H9 (cell line): ENCODE measurements around the gene JAG1. TPM values are rescaled to one million over a fixed set of nuclear protein-coding genes. Genes with fewer than 3 reads are reported as not detected.

Source experiments
- DNase-seq: peaks from one replicate; pipeline ENCODE4 v3.0.0-alpha.2; 2017
- H2AFZ ChIP-seq: one replicate; pipeline ENCODE4 v1.6.1; 2013; ENCODE audit warnings: mild to moderate bottlenecking, low read length, control low read depth, moderate library complexity
- H2AK5ac ChIP-seq: 2 replicates; pipeline ENCODE4 v1.6.1; 2013; ENCODE audit warnings: low read length, control low read depth, mixed read lengths; ENCODE audit not compliant: insufficient read length
- H2BK120ac ChIP-seq: one replicate; pipeline ENCODE4 v1.6.1; 2013; ENCODE audit warnings: low read depth, mild to moderate bottlenecking, low read length, control low read depth, inconsistent platforms; ENCODE audit not compliant: poor library complexity, severe bottlenecking
- H2BK12ac ChIP-seq: 2 replicates; pipeline ENCODE4 v1.6.1; 2013; ENCODE audit warnings: low read length, control low read depth, mixed read lengths, low read depth; ENCODE audit not compliant: insufficient read length
- H2BK15ac ChIP-seq: 2 replicates; pipeline ENCODE4 v1.6.1; 2013; ENCODE audit warnings: low read depth, low read length, control low read depth
- H2BK20ac ChIP-seq: one replicate; pipeline ENCODE4 v1.6.1; 2013; ENCODE audit warnings: low read depth, mild to moderate bottlenecking, low read length, control low read depth, inconsistent platforms; ENCODE audit not compliant: poor library complexity, severe bottlenecking
- H2BK5ac ChIP-seq: 2 replicates; pipeline ENCODE4 v1.6.1; 2013; ENCODE audit warnings: low read length, control low read depth, mixed read lengths; ENCODE audit not compliant: insufficient read length
- H3K14ac ChIP-seq: 2 replicates; pipeline ENCODE4 v1.6.1; 2013; ENCODE audit warnings: low read length, control low read depth; ENCODE audit not compliant: insufficient read depth
- H3K18ac ChIP-seq: 2 replicates; pipeline ENCODE4 v1.6.1; 2013; ENCODE audit warnings: low read depth, mild to moderate bottlenecking, mixed read lengths, low read length, control low read depth; ENCODE audit not compliant: insufficient read length
- H3K23ac ChIP-seq: 2 replicates; pipeline ENCODE4 v1.6.1; 2013; ENCODE audit warnings: low read length, control low read depth, mixed read lengths, low read depth; ENCODE audit not compliant: insufficient read length
- H3K23me2 ChIP-seq: 2 replicates; pipeline ENCODE4 v1.6.1; 2013; ENCODE audit warnings: low read depth, mild to moderate bottlenecking, mixed read lengths, low read length, control low read depth; ENCODE audit not compliant: insufficient read length, poor library complexity, severe bottlenecking
- H3K27ac ChIP-seq: 2 replicates; pipeline ENCODE4 v1.5.1; 2013; ENCODE audit warnings: low read length, control low read depth, mixed read lengths, low read depth; ENCODE audit not compliant: insufficient read length
- H3K27me3 ChIP-seq: 2 replicates; pipeline ENCODE4 v1.6.1; 2013; ENCODE audit warnings: low read length, control low read depth, inconsistent platforms; ENCODE audit not compliant: insufficient read depth
- H3K4ac ChIP-seq: 2 replicates; pipeline ENCODE4 v1.6.1; 2013; ENCODE audit warnings: low read depth, mild to moderate bottlenecking, control low read depth, inconsistent platforms, low read length, moderate library complexity
- H3K4me1 ChIP-seq: 2 replicates; pipeline ENCODE4 v1.6.1; 2013; ENCODE audit warnings: low read length, control low read depth, inconsistent platforms; ENCODE audit not compliant: insufficient read depth
- H3K4me2 ChIP-seq: 2 replicates; pipeline ENCODE4 v1.6.1; 2013; ENCODE audit warnings: low read length, control low read depth, mixed read lengths; ENCODE audit not compliant: insufficient read length, insufficient read depth
- H3K56ac ChIP-seq: 2 replicates; pipeline ENCODE4 v1.6.1; 2013; ENCODE audit warnings: low read depth, mild to moderate bottlenecking, mixed read lengths, low read length, control low read depth; ENCODE audit not compliant: insufficient read length
- H3K79me1 ChIP-seq: 2 replicates; pipeline ENCODE4 v1.6.1; 2013; ENCODE audit warnings: low read depth, mild to moderate bottlenecking, moderate library complexity, low read length, control low read depth, inconsistent platforms; ENCODE audit not compliant: insufficient read depth, poor library complexity, severe bottlenecking
- H3K79me2 ChIP-seq: 2 replicates; pipeline ENCODE4 v1.6.1; 2013; ENCODE audit warnings: low read length, control low read depth, inconsistent platforms; ENCODE audit not compliant: insufficient read depth
- H3K9ac ChIP-seq: 2 replicates; pipeline ENCODE4 v1.6.1; 2013; ENCODE audit warnings: low read length, control low read depth, mixed read lengths; ENCODE audit not compliant: insufficient read length; ENCODE audit errors: extremely low read depth
- H3K9me3 ChIP-seq: one replicate; pipeline ENCODE4 v1.6.1; 2013; ENCODE audit warnings: low read depth, low read length, inconsistent platforms; ENCODE audit not compliant: control insufficient read depth
- H3T11ph ChIP-seq: one replicate; pipeline ENCODE4 v1.6.1; 2013; ENCODE audit warnings: mild to moderate bottlenecking, low read length, control low read depth, inconsistent platforms
- H4K20me1 ChIP-seq: one replicate; pipeline ENCODE4 v1.6.1; 2013; ENCODE audit not compliant: control insufficient read depth, insufficient read length, insufficient read depth
- H4K5ac ChIP-seq: 2 replicates; pipeline ENCODE4 v1.6.1; 2013; ENCODE audit warnings: low read depth, mild to moderate bottlenecking, mixed read lengths, low read length, control low read depth; ENCODE audit not compliant: insufficient read length
- H4K8ac ChIP-seq: replicated peaks from 2 replicates; pipeline ENCODE4 v1.6.1; 2013; ENCODE audit warnings: low read length, control low read depth, mixed read lengths, low read depth; ENCODE audit not compliant: insufficient read length
- H4K91ac ChIP-seq: 2 replicates; pipeline ENCODE4 v1.6.1; 2013; ENCODE audit warnings: low read depth, mild to moderate bottlenecking, moderate library complexity, mixed read lengths, low read length, control low read depth; ENCODE audit not compliant: insufficient read length
- H3K27ac Mint-ChIP-seq, 3 experiments: 2 replicates in 2 of 3; 3 replicates in 1 of 3; pipeline ENCODE4 v1.8.0; 2020 to 2021; ENCODE audit warnings: mixed read lengths in 3 of 3, mild to moderate bottlenecking in 1 of 3, moderate library complexity in 1 of 3
- H3K27me3 Mint-ChIP-seq: 2 replicates; pipeline ENCODE4 v1.8.0; 2021; ENCODE audit warnings: low read depth, mild to moderate bottlenecking, moderate library complexity, mixed read lengths
- H3K36me3 Mint-ChIP-seq, 3 experiments: 2 replicates in 2 of 3; 3 replicates in 1 of 3; pipeline ENCODE4 v1.8.0; 2020 to 2021; ENCODE audit warnings: low read depth in 3 of 3, mixed read lengths in 3 of 3; ENCODE audit not compliant: insufficient read depth in 1 of 3
- H3K4me1 Mint-ChIP-seq, 2 experiments: 2 replicates each; pipeline ENCODE4 v1.8.0; 2020; ENCODE audit warnings: mixed read lengths in 2 of 2
- H3K4me3 Mint-ChIP-seq, 2 experiments: 2 replicates in 1 of 2; 3 replicates in 1 of 2; pipeline ENCODE4 v1.8.0; 2020 to 2021; ENCODE audit warnings: mild to moderate bottlenecking in 2 of 2, mixed read lengths in 2 of 2, moderate library complexity in 1 of 2
- H3K9me3 Mint-ChIP-seq, 2 experiments: 2 replicates in 1 of 2; 3 replicates in 1 of 2; pipeline ENCODE4 v1.8.0; 2020; ENCODE audit warnings: mild to moderate bottlenecking in 2 of 2, mixed read lengths in 2 of 2, moderate library complexity in 1 of 2
- CTCF ChIP-seq: fragments of 200-600 bp; sonication (generic); conservative IDR thresholded peaks from 3 replicates; pipeline ENCODE4 v1.8.0; 2021; ENCODE audit warnings: antibody characterized with exemption, mild to moderate bottlenecking
- WGBS: extraction: QIAGEN DNeasy Blood & Tissue Kit; methylation state at CpG from one replicate; pipeline ENCODE4 v1.1.7; 2013; ENCODE audit warnings: missing lambda C conversion rate, low lambda C conversion rate, mixed read lengths; ENCODE audit not compliant: insufficient read length; ENCODE audit errors: extremely low coverage; 5-methylcytosine and 5-hydroxymethylcytosine counted together
- total RNA-seq: library from RNA; stranded (reverse); gene quantifications from 2 replicates; pipeline ENCODE4 v1.2.1, GENCODE V29; 2021

JAG1 gene
- total RNA-seq, 1 experiment from 2014 or later = 58.1 TPM

GRCh38 chr20:10634211-10634610 is 39.6 kb downstream of the JAG1 start:
- DNase-seq = no peak
- Histone ChIP-seq H2BK12ac (no peak overlapping the region), H3K79me1 (no peaks in the 10 kb centered on the region), H2BK20ac (no peak overlapping the region), H3K4me2 (no peak overlapping the region), H3K4me1 (peaks cover 16% of the 10 kb centered on the region; the same call in 1 of the 2 replicates), H3K9ac (no peak overlapping the region), H4K20me1 (no peaks in the 10 kb centered on the region), H3K56ac (no peak overlapping the region), H3K4ac (no peak overlapping the region), H2BK5ac (no peak overlapping the region), H3K27me3 (no peaks in the 10 kb centered on the region), H4K5ac (no peak overlapping the region), H2BK120ac (no peak overlapping the region), H3K27ac (no peak overlapping the region), H3K79me2 (no peaks in the 10 kb centered on the region), H3K14ac (no peak overlapping the region), H3K23ac (no peak overlapping the region), H2AK5ac (no peak overlapping the region), H2BK15ac (no peak overlapping the region), H4K91ac (no peak overlapping the region), H3K9me3 (no peaks in the 10 kb centered on the region), H4K8ac (no peak overlapping the region), H2AFZ (no peak overlapping the region), H3K18ac (no peak overlapping the region), H3T11ph (no peak overlapping the region), H3K23me2 (no peaks in the 10 kb centered on the region)
- Mint-ChIP-seq H3K4me3 (no peak overlapping the region), H3K27ac (no peak overlapping the region), H3K4me1 (peaks cover 90 to 91% of the 10 kb centered on the region in 2 experiments), H3K36me3 (peaks cover 9 to 23% (median 10%) of the 10 kb centered on the region in 3 experiments), H3K9me3 (no peaks in the 10 kb centered on the region), H3K27me3 (peaks cover 6% of the 10 kb centered on the region)
- no CpG with 5 or more reads among the region's 5 CpGs for WGBS
- TF ChIP-seq CTCF = no peak
